HG02970 (cell line): ENCODE results near the gene CFAP251.

Experiments
- ATAC-seq: cut with Tn5 transposase; IDR thresholded peaks from one replicate; pipeline ENCODE4 v1.9.1; 2021; ENCODE audit warnings: mild to moderate bottlenecking, moderate library complexity, moderate number of reproducible peaks; ENCODE audit not compliant: unreplicated experiment, low FRiP score

Gene CFAP251

DNA sequence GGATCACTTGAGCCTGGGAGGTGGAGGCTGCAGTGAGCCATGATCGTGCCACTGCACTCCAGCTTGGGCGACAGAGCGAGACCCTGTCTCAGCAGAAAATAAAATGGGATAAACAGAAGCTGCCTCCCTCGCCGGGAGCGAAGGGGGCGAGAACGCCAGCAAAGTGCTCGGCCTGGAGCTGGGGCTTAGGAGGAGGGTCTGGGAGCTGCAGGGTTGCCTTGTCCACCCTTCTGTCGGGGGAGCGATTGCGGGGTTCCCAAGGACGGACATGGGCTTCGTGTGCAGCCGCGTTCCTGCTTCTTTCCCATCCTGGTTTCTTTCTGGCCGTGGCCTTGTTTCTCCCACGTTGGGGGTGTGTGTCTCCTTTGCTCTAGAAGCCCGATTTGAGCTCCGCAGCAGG, 132.3 kb downstream of the CFAP251 start:
- ATAC-seq = no peak

DNA sequence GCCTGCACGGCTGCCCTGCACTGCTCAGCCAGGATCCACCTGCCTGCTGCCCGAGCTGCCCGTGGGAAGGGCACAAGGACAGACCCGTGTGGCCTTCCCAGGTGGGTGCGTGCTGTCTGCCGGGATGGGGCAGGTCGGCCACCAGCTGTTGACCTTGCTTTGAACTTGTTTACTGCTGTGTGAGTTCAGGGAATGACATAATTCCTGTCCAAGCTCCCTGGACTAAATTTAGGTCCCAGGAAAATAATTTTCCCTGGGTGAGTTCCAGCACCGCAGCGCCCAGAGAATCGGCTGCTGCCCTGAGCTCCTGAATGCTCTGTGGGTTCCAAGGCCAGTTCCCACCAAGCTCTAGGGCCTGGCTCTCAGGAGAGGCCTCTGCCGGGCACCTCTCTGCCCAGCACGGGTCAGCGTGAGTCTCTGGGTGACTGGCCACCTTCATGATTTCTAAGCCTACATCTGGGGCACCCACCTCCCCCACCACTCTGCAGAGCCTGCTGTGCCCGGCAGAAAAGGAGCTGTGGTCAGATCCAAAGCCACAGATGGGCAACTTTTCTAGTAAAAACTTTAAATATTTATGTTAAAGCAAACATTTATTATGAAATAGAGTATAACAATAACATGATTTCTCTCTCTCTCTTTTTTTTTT, 133.0 kb downstream of the CFAP251 start:
- ATAC-seq = no peak

DNA sequence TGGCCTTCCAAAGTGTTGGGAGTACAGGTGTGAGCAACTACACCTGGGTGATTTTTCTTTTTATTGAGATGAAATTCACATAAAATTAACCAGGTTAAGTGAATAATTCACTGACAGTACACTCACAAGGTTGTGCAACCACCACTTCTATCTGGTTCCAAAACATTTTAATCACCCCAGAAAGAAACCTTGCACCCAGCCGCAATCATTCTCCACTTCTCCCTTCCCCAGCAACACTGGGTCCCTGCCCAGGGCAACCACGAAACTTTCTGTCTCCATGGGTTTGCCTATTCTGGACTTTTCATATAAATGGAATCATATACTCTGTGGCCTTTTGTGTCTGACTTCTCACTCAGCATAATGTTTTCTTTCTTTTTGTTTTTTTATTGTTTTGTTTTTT, 133.9 kb downstream of the CFAP251 start:
- ATAC-seq = no peak
